ENCODE results near the gene CD274. TPM values are rescaled to one million over a fixed set of nuclear protein-coding genes. Genes with fewer than 3 reads are reported as not detected.

The CD274 gene
- total RNA-seq, 4 donors from 2014 or later = 0.90 to 10.2 (median 5.7) TPM

DNA sequence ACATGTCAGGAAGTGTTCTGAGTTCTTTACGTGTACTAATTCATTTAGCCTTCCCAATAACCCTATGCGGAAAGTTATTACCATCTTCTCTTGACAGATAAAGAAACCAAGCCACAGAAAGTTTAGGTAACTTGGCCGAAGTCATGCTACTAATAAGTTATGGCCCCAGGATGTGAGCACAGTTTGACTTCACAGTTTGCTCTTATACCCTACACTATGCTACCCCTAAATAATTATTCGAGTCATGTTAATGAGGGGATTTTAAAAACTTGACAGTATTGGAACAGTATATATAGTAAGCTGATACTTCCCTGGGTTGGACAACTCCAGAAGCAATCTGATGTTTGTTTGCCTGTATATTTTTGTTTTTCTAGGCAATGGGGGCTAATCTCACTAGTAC is 30.6 kb downstream of the CD274 start:
- no peak for TF ChIP-seq POLR2A (IDR thresholded peaks at IDR 0.05)
- TF ChIP-seq, protein P1, sequence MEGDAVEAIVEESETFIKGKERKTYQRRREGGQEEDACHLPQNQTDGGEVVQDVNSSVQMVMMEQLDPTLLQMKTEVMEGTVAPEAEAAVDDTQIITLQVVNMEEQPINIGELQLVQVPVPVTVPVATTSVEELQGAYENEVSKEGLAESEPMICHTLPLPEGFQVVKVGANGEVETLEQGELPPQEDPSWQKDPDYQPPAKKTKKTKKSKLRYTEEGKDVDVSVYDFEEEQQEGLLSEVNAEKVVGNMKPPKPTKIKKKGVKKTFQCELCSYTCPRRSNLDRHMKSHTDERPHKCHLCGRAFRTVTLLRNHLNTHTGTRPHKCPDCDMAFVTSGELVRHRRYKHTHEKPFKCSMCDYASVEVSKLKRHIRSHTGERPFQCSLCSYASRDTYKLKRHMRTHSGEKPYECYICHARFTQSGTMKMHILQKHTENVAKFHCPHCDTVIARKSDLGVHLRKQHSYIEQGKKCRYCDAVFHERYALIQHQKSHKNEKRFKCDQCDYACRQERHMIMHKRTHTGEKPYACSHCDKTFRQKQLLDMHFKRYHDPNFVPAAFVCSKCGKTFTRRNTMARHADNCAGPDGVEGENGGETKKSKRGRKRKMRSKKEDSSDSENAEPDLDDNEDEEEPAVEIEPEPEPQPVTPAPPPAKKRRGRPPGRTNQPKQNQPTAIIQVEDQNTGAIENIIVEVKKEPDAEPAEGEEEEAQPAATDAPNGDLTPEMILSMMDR (IDR thresholded peaks at IDR 0.05) = no peak
- no peak overlapping the region for H3K27ac ChIP-seq
- H3K9me3 ChIP-seq = no peaks in the 10 kb centered on the region
- intact Hi-C loops (cut with DNase I; ENCODE audit: low total_unique reads) = no loop called here
- H3K4me1 ChIP-seq = no peaks in the 10 kb centered on the region
- H3K4me3 ChIP-seq = no peak overlapping the region
- no peak for DNase-seq
- H3K27me3 ChIP-seq = no peaks in the 10 kb centered on the region
- no peaks in the 10 kb centered on the region for H3K36me3 ChIP-seq

DNA sequence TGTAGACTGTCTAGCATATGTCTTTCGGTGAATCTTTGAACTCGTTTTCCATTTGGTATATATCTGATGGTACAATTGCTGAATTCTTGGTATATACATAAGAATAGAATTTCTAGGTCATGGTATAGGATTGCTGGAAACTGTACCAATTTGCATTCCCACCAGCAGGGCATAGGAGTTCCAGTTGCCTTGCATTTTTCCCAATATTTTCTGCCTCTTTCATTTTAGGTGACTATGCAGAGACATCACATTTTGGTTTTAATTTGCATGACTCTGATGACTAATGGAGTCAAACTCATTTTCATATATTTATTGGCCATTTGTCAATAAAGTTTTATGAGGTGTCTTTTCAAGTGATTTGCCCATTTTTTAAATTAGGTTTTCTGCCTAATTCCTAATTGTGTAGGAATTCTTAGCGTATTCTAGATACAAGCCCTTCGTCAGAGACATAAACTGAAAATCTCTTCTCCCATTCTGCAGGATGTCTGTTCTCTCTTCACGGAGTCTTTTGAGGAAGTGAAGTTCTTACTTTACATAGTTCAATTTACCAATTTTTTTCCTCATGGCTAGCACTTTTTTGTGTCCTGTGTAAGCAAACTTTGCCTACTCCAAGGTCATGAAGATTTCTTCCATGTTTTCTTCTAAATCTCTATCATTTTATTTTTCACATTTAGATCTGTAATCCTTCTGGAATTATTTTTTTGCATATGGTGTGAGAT is 31.1 kb downstream of the CD274 start:
- no peak for DNase-seq
- H3K27ac ChIP-seq = no peak overlapping the region
- no peaks in the 10 kb centered on the region for H3K27me3 ChIP-seq
- no peaks in the 10 kb centered on the region for H3K9me3 ChIP-seq
- no peaks in the 10 kb centered on the region for H3K4me1 ChIP-seq
- no peak for TF ChIP-seq POLR2A (IDR thresholded peaks at IDR 0.05)
- TF ChIP-seq, protein P1 (IDR thresholded peaks at IDR 0.05) = no peak
- H3K4me3 ChIP-seq = no peak overlapping the region
- intact Hi-C loops (cut with DNase I; ENCODE audit: low total_unique reads) = no loop called here
- no peaks in the 10 kb centered on the region for H3K36me3 ChIP-seq

DNA sequence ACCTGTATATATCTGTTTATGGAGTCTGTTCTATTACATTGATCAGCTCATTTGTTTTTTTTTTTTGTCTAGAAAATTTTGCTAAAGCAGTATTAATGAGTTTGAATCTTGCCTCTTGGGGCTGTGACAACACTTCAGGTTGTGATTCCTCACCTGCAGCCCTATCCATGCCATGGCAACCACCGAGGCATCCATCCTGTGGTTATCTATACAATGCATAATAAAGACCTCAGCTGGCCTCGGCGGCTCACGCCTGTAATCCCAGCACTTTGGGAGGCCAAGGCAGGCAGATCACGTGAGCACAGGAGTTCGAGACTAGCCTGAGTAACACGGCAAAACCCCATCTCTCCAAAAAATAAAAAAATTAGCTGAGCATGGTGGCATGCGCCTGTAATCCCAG is 31.9 kb downstream of the CD274 start:
- Histone ChIP-seq H3K36me3 (no peaks in the 10 kb centered on the region), H3K9me3 (no peaks in the 10 kb centered on the region), H3K4me1 (no peaks in the 10 kb centered on the region), H3K27me3 (no peaks in the 10 kb centered on the region), H3K4me3 (no peak overlapping the region), H3K27ac (no peak overlapping the region)
- intact Hi-C loops (cut with DNase I; ENCODE audit: low total_unique reads) = no loop called here
- TF ChIP-seq, protein P1 (IDR thresholded peaks at IDR 0.05) = no peak
- DNase-seq = no peak

DNA sequence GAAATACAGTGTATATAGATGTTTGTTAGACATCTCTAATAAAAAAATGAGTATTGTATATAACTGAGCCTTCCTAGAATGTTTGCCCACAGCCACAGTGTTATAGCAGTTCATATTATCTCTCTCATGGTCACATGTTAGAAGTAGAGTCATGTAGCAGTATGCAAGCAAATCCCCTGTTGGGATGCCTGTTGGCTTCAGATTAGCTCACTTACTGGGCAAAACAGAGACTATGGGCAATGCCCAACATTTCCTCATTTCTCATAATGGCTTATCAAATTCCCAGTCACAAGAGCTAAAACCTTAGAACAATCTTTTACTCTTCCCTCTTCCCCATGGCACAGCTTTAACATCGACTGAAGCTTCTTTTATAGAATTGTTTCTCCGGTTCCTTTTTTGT is 33.0 kb downstream of the CD274 start:
- H3K27me3 ChIP-seq = no peaks in the 10 kb centered on the region
- DNase-seq = no peak
- no peak for TF ChIP-seq POLR2A (IDR thresholded peaks at IDR 0.05)
- TF ChIP-seq, protein P1 (IDR thresholded peaks at IDR 0.05) = no peak
- H3K36me3 ChIP-seq = no peaks in the 10 kb centered on the region
- H3K27ac ChIP-seq = no peak overlapping the region
- intact Hi-C loops (cut with DNase I; ENCODE audit: low total_unique reads) = no loop called here
- no peak overlapping the region for H3K4me3 ChIP-seq
- no peaks in the 10 kb centered on the region for H3K4me1 ChIP-seq
- no peaks in the 10 kb centered on the region for H3K9me3 ChIP-seq

DNA sequence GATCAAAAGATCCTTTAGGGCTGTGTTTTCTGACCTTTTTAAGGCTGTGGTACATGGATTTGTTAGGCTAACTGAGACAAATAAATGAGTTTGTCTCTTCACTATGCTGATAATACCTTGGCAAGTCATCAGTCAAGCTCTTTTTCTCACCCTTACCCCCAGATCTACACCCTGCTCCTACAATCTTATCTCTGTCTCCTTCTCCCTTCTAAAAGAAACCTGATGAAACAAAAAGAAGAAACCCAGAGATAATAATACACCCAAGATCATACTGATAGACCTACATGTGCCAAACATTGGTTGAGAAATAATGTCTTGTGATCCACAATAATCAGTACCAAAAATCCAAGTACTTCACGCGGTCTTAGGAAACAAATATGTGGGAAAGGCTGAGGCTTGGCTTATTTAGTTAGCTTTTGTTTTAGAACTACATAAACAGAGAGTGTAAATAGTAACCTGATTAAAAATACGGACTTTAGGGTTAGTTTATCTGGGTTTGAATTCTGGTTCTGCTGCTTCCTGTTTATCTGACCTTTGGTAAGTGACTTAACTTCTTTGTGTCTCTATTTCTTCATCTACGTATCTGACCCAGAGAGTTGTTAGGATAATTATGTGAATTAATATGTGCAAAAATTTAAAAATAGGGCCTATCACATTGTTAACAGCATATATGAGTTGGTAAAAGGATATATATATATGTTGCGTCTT is 35.2 kb downstream of the CD274 start:
- intact Hi-C loops (cut with DNase I; ENCODE audit: low total_unique reads) = no loop called here
- H3K27me3 ChIP-seq = no peaks in the 10 kb centered on the region
- no peak for TF ChIP-seq POLR2A (IDR thresholded peaks at IDR 0.05)
- TF ChIP-seq, protein P1 (IDR thresholded peaks at IDR 0.05) = no peak

More for the DNA sequence above, 35.2 kb downstream of the CD274 start:
- no peak overlapping the region for H3K4me3 ChIP-seq
- H3K36me3 ChIP-seq = no peaks in the 10 kb centered on the region
- H3K27ac ChIP-seq = no peak overlapping the region
- no peaks in the 10 kb centered on the region for H3K4me1 ChIP-seq
- no peak for DNase-seq
- H3K9me3 ChIP-seq = no peaks in the 10 kb centered on the region
